SU-DHL-6 (cell line): ENCODE measurements around the gene IL32.

ENCODE experiments used
- EZH2phosphoT487 ChIP-seq: fragments of 200-600 bp; sonication (generic), shearing (Covaris generic); conservative IDR thresholded peaks from 2 replicates; pipeline ENCODE4 v1.6.1; 2018; ENCODE audit warnings: mild to moderate bottlenecking, antibody characterized with exemption, low read length, moderate library complexity, mixed read lengths
- TF ChIP-seq, protein P1 (sequence below): fragments of 200-600 bp; sonication (generic); IDR thresholded peaks from one replicate; pipeline ENCODE4 v1.5.1; 2017; ENCODE audit warnings: antibody characterized with exemption, mild to moderate bottlenecking, low read length, moderate library complexity; ENCODE audit not compliant: insufficient read depth, poor library complexity, severe bottlenecking

DNA sequence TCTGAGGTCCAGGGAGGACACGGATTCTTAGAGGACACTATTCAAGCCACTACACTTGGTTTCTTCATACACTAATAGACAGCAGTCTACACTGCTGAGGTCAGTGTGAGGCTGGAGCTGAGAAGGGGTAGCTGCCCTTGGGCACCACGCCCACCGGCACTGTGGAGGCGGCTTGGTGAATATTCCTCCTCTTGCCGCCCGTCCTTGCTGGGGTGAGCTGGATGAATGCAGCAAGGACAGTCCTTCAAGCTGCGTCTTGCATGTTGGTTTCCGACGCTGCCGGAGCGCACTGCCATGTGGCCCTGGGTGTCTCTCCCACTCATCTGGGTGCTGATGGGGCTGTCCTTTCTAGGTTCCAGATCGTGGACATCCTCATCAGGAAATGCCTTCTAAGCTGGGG lies 49.6 kb downstream of the IL32 start:
- TF ChIP-seq, protein P1, sequence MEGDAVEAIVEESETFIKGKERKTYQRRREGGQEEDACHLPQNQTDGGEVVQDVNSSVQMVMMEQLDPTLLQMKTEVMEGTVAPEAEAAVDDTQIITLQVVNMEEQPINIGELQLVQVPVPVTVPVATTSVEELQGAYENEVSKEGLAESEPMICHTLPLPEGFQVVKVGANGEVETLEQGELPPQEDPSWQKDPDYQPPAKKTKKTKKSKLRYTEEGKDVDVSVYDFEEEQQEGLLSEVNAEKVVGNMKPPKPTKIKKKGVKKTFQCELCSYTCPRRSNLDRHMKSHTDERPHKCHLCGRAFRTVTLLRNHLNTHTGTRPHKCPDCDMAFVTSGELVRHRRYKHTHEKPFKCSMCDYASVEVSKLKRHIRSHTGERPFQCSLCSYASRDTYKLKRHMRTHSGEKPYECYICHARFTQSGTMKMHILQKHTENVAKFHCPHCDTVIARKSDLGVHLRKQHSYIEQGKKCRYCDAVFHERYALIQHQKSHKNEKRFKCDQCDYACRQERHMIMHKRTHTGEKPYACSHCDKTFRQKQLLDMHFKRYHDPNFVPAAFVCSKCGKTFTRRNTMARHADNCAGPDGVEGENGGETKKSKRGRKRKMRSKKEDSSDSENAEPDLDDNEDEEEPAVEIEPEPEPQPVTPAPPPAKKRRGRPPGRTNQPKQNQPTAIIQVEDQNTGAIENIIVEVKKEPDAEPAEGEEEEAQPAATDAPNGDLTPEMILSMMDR = no peak
- no peak for TF ChIP-seq EZH2phosphoT487
